GM18873 (cell line): ENCODE data around the gene RFK.

Source experiments
- ATAC-seq: cut with Tn5 transposase; IDR thresholded peaks from one replicate; pipeline ENCODE4 v1.9.1; 2021; ENCODE audit warnings: mild to moderate bottlenecking, moderate library complexity, moderate number of reproducible peaks; ENCODE audit not compliant: unreplicated experiment, low FRiP score

RFK gene

DNA sequence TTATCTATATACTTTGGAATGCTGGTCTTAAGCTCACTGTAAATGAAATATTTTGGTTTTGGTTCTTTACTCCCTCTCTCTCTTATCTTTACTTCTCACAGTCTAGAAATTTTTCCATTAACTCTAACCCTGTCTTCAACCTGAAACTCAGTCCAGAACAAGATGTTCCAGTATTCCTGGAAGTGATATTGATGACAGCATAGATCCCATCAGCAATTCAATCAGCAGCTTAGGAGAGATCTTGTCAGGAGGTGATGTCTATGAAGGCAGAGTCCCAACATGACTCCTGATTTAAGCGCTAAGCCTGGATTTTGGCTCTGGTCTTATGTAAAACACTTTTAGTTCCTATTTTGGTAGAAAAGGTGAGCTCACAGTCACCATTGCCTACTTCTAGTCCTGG lies 52.6 kb downstream of the RFK start:
- no peak for ATAC-seq

GRCh38 chr9:76338418-76338817 lies 55.8 kb downstream of the RFK start:
- ATAC-seq = no peak

DNA sequence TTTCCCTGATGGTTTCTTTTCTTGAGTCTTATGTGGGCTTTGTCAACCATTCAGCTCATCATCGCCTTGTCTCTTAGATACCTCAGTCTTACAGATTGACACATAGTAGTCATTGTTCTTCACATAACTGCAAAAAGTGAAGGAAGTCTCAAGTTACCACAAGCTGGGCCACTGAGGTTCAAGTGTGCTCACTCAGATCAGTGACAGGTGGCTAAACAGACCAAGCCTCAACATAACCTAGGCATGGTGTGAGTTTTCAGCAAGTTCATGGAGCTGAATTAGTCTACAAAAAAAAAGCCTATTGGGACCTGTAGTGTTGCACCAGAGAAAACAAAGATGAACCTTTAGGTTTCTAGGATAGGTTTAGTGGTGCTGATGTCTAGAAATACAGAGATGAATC lies 58.2 kb downstream of the RFK start:
- no peak for ATAC-seq
